Measurements from ENCODE around the gene DOCK1. TPM values are rescaled to one million over a fixed set of nuclear protein-coding genes. Genes with fewer than 3 reads are reported as not detected.

DOCK1 gene
- polyA plus RNA-seq, 1 donor from 2014 or later, result 2.7 TPM

- Histone ChIP-seq H3K79me2 (replicated peaks; ENCODE audit: insufficient read depth, low read length) (no peaks in the 10 kb centered on the region), H3K4me3 (ENCODE audit: low read length) (no peak overlapping the region), H2AFZ (ENCODE audit: low read depth, low read length) (no peak overlapping the region), H3K9ac (ENCODE audit: low read length) (no peak overlapping the region), H3K27ac (ENCODE audit: low read length) (no peak overlapping the region), H3K4me2 (ENCODE audit: low read length) (no peak overlapping the region), H3K36me3 (ENCODE audit: insufficient read depth, low read length) (no peaks in the 10 kb centered on the region), H4K20me1 (ENCODE audit: insufficient read depth) (no peaks in the 10 kb centered on the region), H3K9me2 (ENCODE audit: insufficient read depth, low read length) (no peaks in the 10 kb centered on the region), H3K27me3 (ENCODE audit: insufficient read depth, low read depth, low read length) (peaks cover 39% of the 10 kb centered on the region), H3F3A (ENCODE audit: insufficient read depth, low read length, poor library complexity, severe bottlenecking) (no peaks in the 10 kb centered on the region), H3K9me3 (ENCODE audit: low read length) (no peaks in the 10 kb centered on the region)
- TF ChIP-seq REST (IDR thresholded peaks at IDR 0.05; ENCODE audit: borderline replicate concordance) (no peak), CTCF (IDR thresholded peaks at IDR 0.05; ENCODE audit: poor library complexity, severe bottlenecking) (peak; percentile 19)
These were observed 293.1 kb downstream of the DOCK1 start for GRCh38 chr10:127198307-127198706.

GRCh38 chr10:127198721-127199120 is 293.5 kb downstream of the DOCK1 start:
- no peaks in the 10 kb centered on the region for H3K9me3 ChIP-seq (ENCODE audit: low read length)
- no peak for TF ChIP-seq TAF1 (IDR thresholded peaks at IDR 0.05; ENCODE audit: low read depth)
- no peak for TF ChIP-seq REST (IDR thresholded peaks at IDR 0.05; ENCODE audit: borderline replicate concordance)
- TF ChIP-seq POLR2AphosphoS5 (IDR thresholded peaks at IDR 0.05), result no peak
- TF ChIP-seq MXI1 (conservative IDR thresholded peaks at IDR 0.05; ENCODE audit: poor library complexity, severe bottlenecking), result no peak
- no peak for TF ChIP-seq EP300 (conservative IDR thresholded peaks at IDR 0.05; ENCODE audit: poor library complexity, severe bottlenecking)
- TF ChIP-seq CTCF (IDR thresholded peaks at IDR 0.05; ENCODE audit: poor library complexity, severe bottlenecking), result no peak
- no peak for TF ChIP-seq EZH2 (IDR thresholded peaks at IDR 0.05; ENCODE audit: borderline replicate concordance, insufficient read depth, low read length, poor library complexity, severe bottlenecking)
- TF ChIP-seq SMC3 (conservative IDR thresholded peaks at IDR 0.05; ENCODE audit: poor library complexity), result no peak
- no peak for TF ChIP-seq RAD21 (conservative IDR thresholded peaks at IDR 0.05)
- H4K20me1 ChIP-seq (ENCODE audit: insufficient read depth), result no peaks in the 10 kb centered on the region
- no peak overlapping the region for H2AFZ ChIP-seq (ENCODE audit: low read depth, low read length)
- H3K9ac ChIP-seq (ENCODE audit: low read length), result no peak overlapping the region
- H3K79me2 ChIP-seq (replicated peaks; ENCODE audit: insufficient read depth, low read length), result no peaks in the 10 kb centered on the region
- peaks cover 35% of the 10 kb centered on the region for H3K27me3 ChIP-seq (ENCODE audit: insufficient read depth, low read depth, low read length)
- no peaks in the 10 kb centered on the region for H3K36me3 ChIP-seq (ENCODE audit: insufficient read depth, low read length)
- H3K4me3 ChIP-seq (ENCODE audit: low read length), result no peak overlapping the region
- no peak overlapping the region for H3K4me2 ChIP-seq (ENCODE audit: low read length)
- H3K27ac ChIP-seq (ENCODE audit: low read length), result no peak overlapping the region
- no peaks in the 10 kb centered on the region for H3K9me2 ChIP-seq (ENCODE audit: insufficient read depth, low read length)
- no peaks in the 10 kb centered on the region for H3F3A ChIP-seq (ENCODE audit: insufficient read depth, low read length, poor library complexity, severe bottlenecking)

All from neural cell (in vitro differentiated cells).